ENCODE measurements around the gene RTN3. TPM values are rescaled to one million over a fixed set of nuclear protein-coding genes. Genes with fewer than 3 reads are reported as not detected.

RTN3 gene
- total RNA-seq, 1 donor from 2014 or later: 45.0 TPM

GRCh38 chr11:63764679-63765647 lies 83.7 kb downstream of the RTN3 start:
- H3K27me3 ChIP-seq (ENCODE audit: low read depth): no peaks in the 10 kb centered on the region
- TF ChIP-seq, protein P1, sequence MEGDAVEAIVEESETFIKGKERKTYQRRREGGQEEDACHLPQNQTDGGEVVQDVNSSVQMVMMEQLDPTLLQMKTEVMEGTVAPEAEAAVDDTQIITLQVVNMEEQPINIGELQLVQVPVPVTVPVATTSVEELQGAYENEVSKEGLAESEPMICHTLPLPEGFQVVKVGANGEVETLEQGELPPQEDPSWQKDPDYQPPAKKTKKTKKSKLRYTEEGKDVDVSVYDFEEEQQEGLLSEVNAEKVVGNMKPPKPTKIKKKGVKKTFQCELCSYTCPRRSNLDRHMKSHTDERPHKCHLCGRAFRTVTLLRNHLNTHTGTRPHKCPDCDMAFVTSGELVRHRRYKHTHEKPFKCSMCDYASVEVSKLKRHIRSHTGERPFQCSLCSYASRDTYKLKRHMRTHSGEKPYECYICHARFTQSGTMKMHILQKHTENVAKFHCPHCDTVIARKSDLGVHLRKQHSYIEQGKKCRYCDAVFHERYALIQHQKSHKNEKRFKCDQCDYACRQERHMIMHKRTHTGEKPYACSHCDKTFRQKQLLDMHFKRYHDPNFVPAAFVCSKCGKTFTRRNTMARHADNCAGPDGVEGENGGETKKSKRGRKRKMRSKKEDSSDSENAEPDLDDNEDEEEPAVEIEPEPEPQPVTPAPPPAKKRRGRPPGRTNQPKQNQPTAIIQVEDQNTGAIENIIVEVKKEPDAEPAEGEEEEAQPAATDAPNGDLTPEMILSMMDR (IDR thresholded peaks at IDR 0.05; ENCODE audit: borderline replicate concordance): no peak
- peak overlapping the region; percentile 16 for H3K27ac ChIP-seq (replicated peaks)
- no peaks in the 10 kb centered on the region for H3K9me3 ChIP-seq (replicated peaks)
- no peaks in the 10 kb centered on the region for H3K36me3 ChIP-seq
- H3K4me3 ChIP-seq: no peak overlapping the region
- intact Hi-C loops (cut with micrococcal nuclease): no loop called here
- DNase-seq: no peak
- peaks cover 73% of the 10 kb centered on the region for H3K4me1 ChIP-seq

DNA sequence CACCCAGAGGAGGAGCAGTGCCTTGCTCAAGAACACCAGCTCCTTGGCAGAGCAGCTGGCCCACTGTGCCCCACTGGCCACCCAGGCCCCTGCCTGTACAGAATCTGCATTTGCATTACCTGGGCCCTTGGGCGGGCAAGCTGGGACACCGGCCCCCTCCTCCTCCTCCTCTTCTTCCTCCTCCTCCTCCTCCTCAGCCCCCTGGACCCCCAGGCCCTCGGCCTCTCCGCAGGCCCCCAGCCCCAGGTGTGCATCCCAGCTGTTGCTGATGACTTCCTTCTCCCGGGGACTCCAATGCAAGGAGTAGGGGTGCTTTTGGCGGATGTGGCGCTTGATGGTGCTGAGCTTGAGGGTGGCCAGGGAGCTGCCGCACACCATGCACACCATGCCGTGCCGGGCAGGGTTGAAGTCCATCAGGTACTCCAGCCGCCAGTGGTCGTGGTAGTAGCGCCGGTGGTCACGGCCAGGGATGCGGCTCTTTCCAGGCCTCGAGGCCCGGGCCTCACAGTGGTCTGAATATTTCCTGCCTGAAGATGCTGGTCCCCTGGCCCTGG lies 84.5 kb downstream of the RTN3 start:
- H3K27ac ChIP-seq (replicated peaks): peak overlapping the region; percentile 3
- TF ChIP-seq, protein P1 (IDR thresholded peaks at IDR 0.05; ENCODE audit: borderline replicate concordance): no peak

GRCh38 chr11:63766531-63767235 lies 85.4 kb downstream of the RTN3 start:
- TF ChIP-seq, protein P1 (IDR thresholded peaks at IDR 0.05; ENCODE audit: borderline replicate concordance): no peak
- peak overlapping the region; percentile 91 for H3K27ac ChIP-seq (replicated peaks)
- H3K36me3 ChIP-seq: no peaks in the 10 kb centered on the region
- no peaks in the 10 kb centered on the region for H3K27me3 ChIP-seq (ENCODE audit: low read depth)
- H3K9me3 ChIP-seq (replicated peaks): no peaks in the 10 kb centered on the region
- H3K4me3 ChIP-seq: peak overlapping the region; percentile 95
- H3K4me1 ChIP-seq: peaks cover 76% of the 10 kb centered on the region
- DNase-seq: no peak
- intact Hi-C loops (cut with micrococcal nuclease): no loop called here

More for the DNA sequence above, 84.5 kb downstream of the RTN3 start:
- DNase-seq: no peak
- no peak overlapping the region for H3K4me3 ChIP-seq
- intact Hi-C loops (cut with micrococcal nuclease): no loop called here
- H3K4me1 ChIP-seq: peaks cover 78% of the 10 kb centered on the region
- no peaks in the 10 kb centered on the region for H3K9me3 ChIP-seq (replicated peaks)
- no peaks in the 10 kb centered on the region for H3K36me3 ChIP-seq
- H3K27me3 ChIP-seq (ENCODE audit: low read depth): no peaks in the 10 kb centered on the region

GRCh38 chr11:63767267-63767564 lies 85.9 kb downstream of the RTN3 start:
- peaks cover 71% of the 10 kb centered on the region for H3K4me1 ChIP-seq
- intact Hi-C loops (cut with micrococcal nuclease): no loop called here

More at GRCh38 chr11:63767267-63767564, 85.9 kb downstream of the RTN3 start:
- H3K4me3 ChIP-seq: peak overlapping the region; percentile 95
- TF ChIP-seq, protein P1 (IDR thresholded peaks at IDR 0.05; ENCODE audit: borderline replicate concordance): no peak
- H3K27ac ChIP-seq (replicated peaks): peak overlapping the region; percentile 91
- H3K27me3 ChIP-seq (ENCODE audit: low read depth): no peaks in the 10 kb centered on the region
- DNase-seq: no peak
- H3K36me3 ChIP-seq: no peaks in the 10 kb centered on the region
- H3K9me3 ChIP-seq (replicated peaks): no peaks in the 10 kb centered on the region

Data from left ventricle myocardium inferior (tissue), 1 donor.